Mucosa of rectum (tissue), 2 donors: ENCODE data around the gene CAPZA2.
"Not testable (repeated sequence)": the region's sequence is repeated elsewhere in the genome, so short reads cannot be mapped to it uniquely, and the experiment has no call there.

Experiments
- H3K27ac ChIP-seq, 2 donors: one replicate each; pipeline ENCODE4 v1.7.0; 2013; ENCODE audit warnings: inconsistent platforms in 2 of 2, low read depth in 2 of 2, low read length in 2 of 2
- H3K27me3 ChIP-seq, 2 donors: one replicate each; pipeline ENCODE4 v1.7.0; 2013; ENCODE audit warnings: low read length in 2 of 2; ENCODE audit not compliant: control insufficient read depth in 2 of 2, insufficient read depth in 2 of 2
- H3K36me3 ChIP-seq, 2 donors: one replicate each; pipeline ENCODE4 v1.7.0; 2013; ENCODE audit warnings: low read length in 2 of 2; ENCODE audit not compliant: control insufficient read depth in 2 of 2, insufficient read depth in 2 of 2
- H3K4me1 ChIP-seq, 2 donors: one replicate each; pipeline ENCODE4 v1.7.0; 2013; ENCODE audit warnings: low read length in 2 of 2, mild to moderate bottlenecking in 1 of 2; ENCODE audit not compliant: control insufficient read depth in 2 of 2, insufficient read depth in 2 of 2
- H3K4me3 ChIP-seq, 2 donors: one replicate each; pipeline ENCODE4 v1.7.0; 2013; ENCODE audit warnings: low read length in 2 of 2
- H3K9ac ChIP-seq, 2 donors: one replicate each; pipeline ENCODE4 v1.7.0; 2013; ENCODE audit warnings: low read length in 2 of 2, low read depth in 1 of 2, mild to moderate bottlenecking in 1 of 2
- H3K9me3 ChIP-seq, 2 donors: one replicate each; pipeline ENCODE4 v1.7.0; 2013; ENCODE audit warnings: low read length in 2 of 2; ENCODE audit not compliant: control insufficient read depth in 2 of 2
- donor health status: healthy.
- donor health status: Normal muscosa, but diverticular disease.

CAPZA2 gene

DNA sequence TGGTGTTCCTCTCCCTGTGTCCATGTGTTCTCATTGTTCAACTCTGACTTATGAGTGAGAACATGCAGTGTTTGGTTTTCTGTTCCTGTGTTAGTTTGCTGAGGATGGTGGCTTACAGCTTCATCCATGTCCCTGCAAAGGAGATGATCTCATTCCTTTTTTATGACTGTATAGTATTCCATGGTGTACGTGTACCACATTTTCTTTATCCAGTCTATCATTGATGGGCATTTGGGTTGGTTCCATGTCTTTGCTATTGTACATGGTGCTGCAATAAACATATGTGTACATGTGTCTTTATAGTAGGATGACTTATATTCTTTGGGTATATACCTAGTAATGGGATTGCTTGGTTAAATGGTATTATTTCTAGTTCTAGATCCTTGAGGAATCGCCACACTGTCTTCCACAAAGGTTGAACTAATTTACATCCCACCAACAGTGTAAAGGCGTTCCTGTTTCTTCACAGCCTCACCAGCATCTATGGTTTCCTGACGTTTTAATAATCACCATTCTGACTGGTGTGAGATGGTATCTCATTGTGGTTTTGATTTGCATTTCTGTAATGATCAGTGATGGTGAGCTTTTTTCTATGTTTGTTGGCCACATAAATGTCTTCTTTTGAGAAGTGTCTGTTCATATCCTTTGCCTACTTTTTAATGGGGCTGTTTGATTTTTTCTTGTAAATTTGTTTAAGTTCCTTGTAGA, 99.7 kb downstream of the CAPZA2 start:
- not testable (repeated sequence) for H3K9me3 ChIP-seq, H3K27ac ChIP-seq, H3K4me1 ChIP-seq, H3K27me3 ChIP-seq, H3K36me3 ChIP-seq, H3K9ac ChIP-seq, H3K4me3 ChIP-seq

- Histone ChIP-seq H3K4me1 (no peaks in the 10 kb centered on the region), H3K27me3 (no peaks in the 10 kb centered on the region)
Measured at GRCh38 chr7:116963234-116963633, 100.8 kb downstream of the CAPZA2 start.

DNA sequence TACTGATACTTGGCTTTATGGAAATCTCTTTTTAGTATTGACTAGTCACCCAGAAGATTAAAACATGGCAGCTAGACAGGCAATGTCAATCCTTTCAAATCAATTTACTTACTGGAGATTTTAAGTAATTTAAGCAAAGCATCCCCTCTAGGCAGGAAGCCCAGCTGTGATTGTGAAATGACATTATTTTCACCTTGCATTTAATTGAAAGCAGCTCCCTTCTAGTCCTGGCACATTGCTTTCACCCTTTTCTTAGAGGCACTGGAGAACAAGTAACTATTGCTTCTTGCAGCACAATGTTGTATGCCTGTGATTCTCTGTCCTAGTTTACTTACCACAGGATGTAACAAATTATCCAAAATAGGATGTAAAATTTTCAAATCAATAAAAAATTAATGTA, 104.2 kb downstream of the CAPZA2 start:
- no peak overlapping the region for H3K4me3 ChIP-seq
- peaks cover 0 to 2% of the 10 kb centered on the region in 2 donors for H3K4me1 ChIP-seq
- H3K9me3 ChIP-seq, result no peaks in the 10 kb centered on the region

More at GRCh38 chr7:116963234-116963633, 100.8 kb downstream of the CAPZA2 start:
- H3K9ac ChIP-seq, result no peak overlapping the region
- H3K27ac ChIP-seq, result no peak overlapping the region
- H3K9me3 ChIP-seq, result no peaks in the 10 kb centered on the region
- no peak overlapping the region for H3K4me3 ChIP-seq
- H3K36me3 ChIP-seq, result no peaks in the 10 kb centered on the region

GRCh38 chr7:116967254-116967922, 105.0 kb downstream of the CAPZA2 start:
- no peak overlapping the region for H3K4me3 ChIP-seq
- H3K4me1 ChIP-seq, result peaks cover 0 to 2% of the 10 kb centered on the region in 2 donors
- H3K9me3 ChIP-seq, result no peaks in the 10 kb centered on the region
- no peaks in the 10 kb centered on the region for H3K27me3 ChIP-seq
- H3K9ac ChIP-seq, result no peak overlapping the region
- no peak overlapping the region for H3K27ac ChIP-seq
- H3K36me3 ChIP-seq, result no peaks in the 10 kb centered on the region

More for the DNA sequence above, 104.2 kb downstream of the CAPZA2 start:
- no peak overlapping the region for H3K9ac ChIP-seq
- H3K27ac ChIP-seq, result no peak overlapping the region
- no peaks in the 10 kb centered on the region for H3K36me3 ChIP-seq
- no peaks in the 10 kb centered on the region for H3K27me3 ChIP-seq

DNA sequence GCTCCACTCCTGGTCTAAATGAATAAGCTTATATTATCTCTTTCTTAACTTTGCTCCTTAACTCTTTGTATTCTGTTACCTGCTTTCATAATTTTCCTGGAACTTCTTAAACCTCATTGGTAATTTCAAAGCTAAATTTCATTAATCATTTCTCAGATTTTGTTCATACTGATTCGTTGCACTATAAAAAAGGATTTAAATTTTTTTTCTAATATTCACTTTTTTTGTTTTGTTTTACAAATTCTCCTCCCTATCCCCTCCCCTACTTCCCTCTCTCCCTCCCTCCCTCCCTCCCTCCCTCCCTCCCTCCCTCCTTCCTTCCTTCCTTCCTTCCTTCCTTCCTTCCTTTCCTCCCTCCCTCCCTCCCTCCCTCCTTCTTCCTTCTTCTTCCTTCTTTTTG, 105.6 kb downstream of the CAPZA2 start:
- Histone ChIP-seq H3K9ac (no peak overlapping the region), H3K36me3 (no peaks in the 10 kb centered on the region), H3K4me1 (peaks cover 0 to 2% of the 10 kb centered on the region in 2 donors), H3K27me3 (no peaks in the 10 kb centered on the region), H3K4me3 (no peak overlapping the region), H3K9me3 (no peaks in the 10 kb centered on the region), H3K27ac (no peak overlapping the region)

DNA sequence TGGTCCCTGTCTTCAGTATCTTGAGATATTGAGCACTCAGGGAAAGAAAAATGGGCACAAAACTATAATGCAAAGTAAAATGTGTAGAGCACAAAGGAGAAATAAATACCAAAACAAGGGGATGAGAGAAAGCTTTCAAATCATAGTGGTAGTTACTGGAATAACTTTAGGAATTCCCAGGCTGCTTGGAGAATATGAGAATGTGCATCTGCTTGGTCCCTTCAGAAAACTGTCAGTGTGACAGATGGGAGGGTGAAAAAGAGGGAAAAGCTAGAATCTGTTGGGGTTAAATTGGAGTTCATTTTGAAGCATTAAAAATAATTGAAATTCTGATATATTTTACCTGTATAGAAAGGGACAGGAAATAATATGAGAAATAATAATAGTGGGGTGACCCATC, 106.2 kb downstream of the CAPZA2 start:
- no peak overlapping the region for H3K4me3 ChIP-seq
- H3K9me3 ChIP-seq, result no peaks in the 10 kb centered on the region
- no peaks in the 10 kb centered on the region for H3K27me3 ChIP-seq

DNA sequence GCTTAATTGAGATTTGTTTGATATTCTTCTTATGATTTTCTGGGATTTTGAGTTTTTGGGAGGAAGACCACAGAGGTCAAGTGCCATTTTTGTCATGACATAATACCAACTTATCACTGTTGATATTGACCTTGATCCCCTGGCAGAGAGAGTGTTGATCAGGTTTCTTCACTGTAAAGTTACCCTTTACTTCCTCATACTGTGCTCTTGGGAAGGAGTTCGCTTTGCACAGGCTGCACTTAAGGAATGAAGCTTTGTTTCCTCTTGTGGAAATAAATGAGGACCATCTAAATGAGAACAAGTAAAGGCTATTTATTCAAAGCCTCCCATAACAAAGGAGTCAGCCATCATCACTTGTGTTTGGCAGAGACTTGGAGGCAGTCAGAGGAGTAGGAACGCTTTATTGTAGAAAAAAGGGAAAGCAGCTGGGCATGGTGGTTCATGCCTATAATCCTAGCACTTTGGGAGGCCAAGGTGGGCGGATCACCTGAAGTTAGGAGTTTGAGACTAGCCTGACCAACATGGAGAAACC, 107.0 kb downstream of the CAPZA2 start:
- Histone ChIP-seq H3K27ac (no peak overlapping the region), H3K9ac (no peak overlapping the region), H3K36me3 (no peaks in the 10 kb centered on the region), H3K4me1 (peaks cover 0 to 2% of the 10 kb centered on the region in 2 donors), H3K9me3 (no peaks in the 10 kb centered on the region), H3K4me3 (no peak overlapping the region), H3K27me3 (no peaks in the 10 kb centered on the region)

More for the DNA sequence above, 106.2 kb downstream of the CAPZA2 start:
- Histone ChIP-seq H3K9ac (no peak overlapping the region), H3K4me1 (peaks cover 0 to 2% of the 10 kb centered on the region in 2 donors), H3K36me3 (no peaks in the 10 kb centered on the region), H3K27ac (no peak overlapping the region)

DNA sequence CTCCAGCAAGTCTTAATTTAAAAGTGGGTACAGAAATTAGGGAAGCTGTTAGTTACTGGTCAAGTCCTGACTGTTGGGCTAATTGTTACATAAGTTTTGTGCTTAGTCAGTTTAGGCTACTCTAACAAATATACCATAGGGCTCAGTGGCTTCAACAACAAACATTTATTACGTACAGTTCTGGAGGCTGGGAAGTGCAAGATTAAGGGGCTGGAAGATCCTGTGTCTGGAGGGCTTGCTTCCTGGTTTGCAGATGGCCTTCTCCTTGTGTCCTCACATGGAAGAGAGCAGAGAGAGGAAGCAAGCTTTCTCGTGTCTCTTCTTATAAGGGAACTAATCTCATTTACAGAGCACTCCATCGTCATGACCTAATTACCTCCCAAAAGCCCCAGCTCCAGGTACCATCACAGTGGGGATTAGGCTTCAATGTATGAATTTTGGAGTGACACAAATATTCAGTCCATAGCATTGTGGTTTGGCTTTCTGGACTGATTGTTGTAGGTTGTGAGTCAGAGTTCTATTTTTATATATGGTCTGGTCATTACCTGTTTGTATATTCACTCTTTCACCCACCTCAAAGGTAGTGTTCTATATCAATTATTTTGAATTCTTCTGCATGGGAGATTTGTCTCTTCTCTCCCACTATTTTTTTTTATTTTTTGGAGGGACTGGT, 108.0 kb downstream of the CAPZA2 start:
- H3K4me3 ChIP-seq, result no peak overlapping the region
- no peaks in the 10 kb centered on the region for H3K36me3 ChIP-seq
- no peak overlapping the region for H3K27ac ChIP-seq
- no peak overlapping the region for H3K9ac ChIP-seq
- H3K4me1 ChIP-seq, result peaks cover 0 to 2% of the 10 kb centered on the region in 2 donors
- no peaks in the 10 kb centered on the region for H3K27me3 ChIP-seq
- no peaks in the 10 kb centered on the region for H3K9me3 ChIP-seq

GRCh38 chr7:116971153-116971552, 108.8 kb downstream of the CAPZA2 start:
- not testable (repeated sequence) for H3K27ac ChIP-seq, H3K4me1 ChIP-seq, H3K4me3 ChIP-seq, H3K27me3 ChIP-seq, H3K9ac ChIP-seq, H3K9me3 ChIP-seq, H3K36me3 ChIP-seq
